ENCODE results near the gene RRBP1. TPM values are rescaled to one million over a fixed set of nuclear protein-coding genes. Genes with fewer than 3 reads are reported as not detected.

The RRBP1 gene
- total RNA-seq, 2 donors from 2014 or later, result 112 to 148 TPM

GRCh38 chr20:17705916-17706315 lies 23.9 kb upstream of the RRBP1 start:
- Histone ChIP-seq H3K4me1 (replicated peaks) (no peaks in the 10 kb centered on the region), H3K9me3 (no peaks in the 10 kb centered on the region), H3K36me3 (no peaks in the 10 kb centered on the region), H3K27me3 (replicated peaks; ENCODE audit: insufficient read depth) (no peaks in the 10 kb centered on the region), H3K4me3 (no peak overlapping the region), H3K27ac (no peak overlapping the region)
- WGBS, result 74% methylated on average over 4 of the region's 4 CpGs
- no peak for DNase-seq (ENCODE audit: low spot score)
- intact Hi-C loops (cut with DNase I), result no loop called here
- TF ChIP-seq CTCF (IDR thresholded peaks at IDR 0.05) (no peak), POLR2A (IDR thresholded peaks at IDR 0.05) (no peak), POLR2AphosphoS5 (IDR thresholded peaks at IDR 0.05) (no peak)

GRCh38 chr20:17704589-17705317 lies 22.7 kb upstream of the RRBP1 start:
- intact Hi-C loops (cut with DNase I), result no loop called here
- Histone ChIP-seq H3K36me3 (no peaks in the 10 kb centered on the region), H3K27me3 (replicated peaks; ENCODE audit: insufficient read depth) (no peaks in the 10 kb centered on the region), H3K9me3 (no peaks in the 10 kb centered on the region), H3K27ac (no peak overlapping the region), H3K4me1 (replicated peaks) (no peaks in the 10 kb centered on the region), H3K4me3 (no peak overlapping the region)
- no peak for DNase-seq (ENCODE audit: low spot score)
- 96% methylated on average over 5 of the region's 5 CpGs for WGBS
- TF ChIP-seq POLR2AphosphoS5 (IDR thresholded peaks at IDR 0.05), result no peak
- TF ChIP-seq CTCF (IDR thresholded peaks at IDR 0.05), result no peak
- TF ChIP-seq POLR2A (IDR thresholded peaks at IDR 0.05), result no peak

- no peak for TF ChIP-seq POLR2A (IDR thresholded peaks at IDR 0.05)
- no peak for TF ChIP-seq POLR2AphosphoS5 (IDR thresholded peaks at IDR 0.05)
- TF ChIP-seq CTCF (IDR thresholded peaks at IDR 0.05), result no peak
- Histone ChIP-seq H3K36me3 (no peaks in the 10 kb centered on the region), H3K4me3 (no peak overlapping the region), H3K27ac (no peak overlapping the region), H3K27me3 (replicated peaks; ENCODE audit: insufficient read depth) (no peaks in the 10 kb centered on the region), H3K9me3 (no peaks in the 10 kb centered on the region), H3K4me1 (replicated peaks) (no peaks in the 10 kb centered on the region)
- intact Hi-C loops (cut with DNase I), result no loop called here
- WGBS, result 87% methylated on average over 4 of the region's 4 CpGs
- DNase-seq (ENCODE audit: low spot score), result no peak
Observed at GRCh38 chr20:17701826-17702225, 19.8 kb upstream of the RRBP1 start.

GRCh38 chr20:17700637-17701036 lies 18.6 kb upstream of the RRBP1 start:
- no peaks in the 10 kb centered on the region for H3K27me3 ChIP-seq (replicated peaks; ENCODE audit: insufficient read depth)
- no peak overlapping the region for H3K27ac ChIP-seq
- no peaks in the 10 kb centered on the region for H3K9me3 ChIP-seq
- TF ChIP-seq POLR2A (IDR thresholded peaks at IDR 0.05), result no peak
- no peak for TF ChIP-seq POLR2AphosphoS5 (IDR thresholded peaks at IDR 0.05)
- TF ChIP-seq CTCF (IDR thresholded peaks at IDR 0.05), result no peak
- intact Hi-C loops (cut with DNase I), result no loop called here
- H3K36me3 ChIP-seq, result no peaks in the 10 kb centered on the region
- no peak for DNase-seq (ENCODE audit: low spot score)
- WGBS, result 95% methylated on average over 7 of the region's 7 CpGs
- no peaks in the 10 kb centered on the region for H3K4me1 ChIP-seq (replicated peaks)
- no peak overlapping the region for H3K4me3 ChIP-seq

- Histone ChIP-seq H3K27me3 (replicated peaks; ENCODE audit: insufficient read depth) (no peaks in the 10 kb centered on the region), H3K4me3 (no peak within 1 kb of the TSS), H3K36me3 (no peaks in the 10 kb centered on the region), H3K9me3 (no peaks in the 10 kb centered on the region), H3K4me1 (replicated peaks) (no peaks in the 10 kb centered on the region), H3K27ac (no peak within 1 kb of the TSS)
- 97% methylated on average over 3 of the region's 3 CpGs for WGBS
- no peak for DNase-seq (ENCODE audit: low spot score)
- TF ChIP-seq POLR2AphosphoS5 (IDR thresholded peaks at IDR 0.05) (no peak), POLR2A (IDR thresholded peaks at IDR 0.05) (no peak), CTCF (IDR thresholded peaks at IDR 0.05) (no peak)
- intact Hi-C loops (cut with DNase I), result no loop called here
Observed at GRCh38 chr20:17699931-17700351, 17.9 kb upstream of the RRBP1 start, which contains the start of gene BANF2. TSS of gene BANF2 (plus strand) at chr20:17699966. CDS start at chr20:17725026, 25,060 bp downstream.
